GM12864 (cell line): Measurements from ENCODE around the gene SP3.
A peak's percentile ranks its signal among the peaks of the same experiment; 100 is the strongest.
"Not testable (repeated sequence)": the region's sequence is repeated elsewhere in the genome, so short reads cannot be mapped to it uniquely, and the experiment has no call there.

Source experiments
- DNase-seq: peaks from one replicate; pipeline ENCODE4 v3.0.0-alpha.2; 2011; ENCODE audit warnings: low read depth
- H3K4me3 ChIP-seq: 2 replicates; pipeline ENCODE4 v1.5.1; 2011; ENCODE audit warnings: mild to moderate bottlenecking, low read depth, low read length, control low read depth
- TF ChIP-seq, protein P1 (sequence below): IDR thresholded peaks from 2 replicates; pipeline ENCODE4 v1.5.1; 2011; ENCODE audit warnings: low read depth, mild to moderate bottlenecking, moderate library complexity, low read length, control low read depth, inconsistent platforms; ENCODE audit errors: missing control alignments

SP3 gene

DNA sequence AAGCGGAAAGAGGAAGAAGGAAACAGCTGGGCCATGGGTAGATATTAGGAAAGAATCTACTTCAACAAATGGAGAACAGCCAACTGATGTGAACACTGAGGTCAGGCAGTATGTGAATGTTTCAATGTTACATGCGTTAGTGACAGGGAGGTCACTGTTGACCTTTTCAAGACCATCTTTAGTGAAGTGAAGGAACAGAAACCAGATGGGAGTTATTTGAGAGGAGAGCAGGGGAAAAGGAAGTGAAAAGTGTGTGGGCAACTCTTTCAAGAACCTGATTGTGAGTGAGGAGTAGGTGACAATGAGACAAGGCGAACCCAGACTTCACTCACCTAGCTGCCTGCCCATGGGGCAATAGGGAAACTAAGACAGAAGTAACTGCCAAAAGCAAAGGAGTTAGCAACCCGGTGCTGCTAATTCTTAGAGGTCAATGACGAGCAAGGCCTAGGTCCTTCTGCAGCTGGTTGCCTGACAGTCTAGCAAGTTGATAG lies 67.0 kb downstream of the SP3 start:
- H3K4me3 ChIP-seq: peak overlapping the region; percentile 36; the same call in 1 of the 2 replicates
- peak; percentile 93 for DNase-seq
- TF ChIP-seq, protein P1, sequence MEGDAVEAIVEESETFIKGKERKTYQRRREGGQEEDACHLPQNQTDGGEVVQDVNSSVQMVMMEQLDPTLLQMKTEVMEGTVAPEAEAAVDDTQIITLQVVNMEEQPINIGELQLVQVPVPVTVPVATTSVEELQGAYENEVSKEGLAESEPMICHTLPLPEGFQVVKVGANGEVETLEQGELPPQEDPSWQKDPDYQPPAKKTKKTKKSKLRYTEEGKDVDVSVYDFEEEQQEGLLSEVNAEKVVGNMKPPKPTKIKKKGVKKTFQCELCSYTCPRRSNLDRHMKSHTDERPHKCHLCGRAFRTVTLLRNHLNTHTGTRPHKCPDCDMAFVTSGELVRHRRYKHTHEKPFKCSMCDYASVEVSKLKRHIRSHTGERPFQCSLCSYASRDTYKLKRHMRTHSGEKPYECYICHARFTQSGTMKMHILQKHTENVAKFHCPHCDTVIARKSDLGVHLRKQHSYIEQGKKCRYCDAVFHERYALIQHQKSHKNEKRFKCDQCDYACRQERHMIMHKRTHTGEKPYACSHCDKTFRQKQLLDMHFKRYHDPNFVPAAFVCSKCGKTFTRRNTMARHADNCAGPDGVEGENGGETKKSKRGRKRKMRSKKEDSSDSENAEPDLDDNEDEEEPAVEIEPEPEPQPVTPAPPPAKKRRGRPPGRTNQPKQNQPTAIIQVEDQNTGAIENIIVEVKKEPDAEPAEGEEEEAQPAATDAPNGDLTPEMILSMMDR: no peak

DNA sequence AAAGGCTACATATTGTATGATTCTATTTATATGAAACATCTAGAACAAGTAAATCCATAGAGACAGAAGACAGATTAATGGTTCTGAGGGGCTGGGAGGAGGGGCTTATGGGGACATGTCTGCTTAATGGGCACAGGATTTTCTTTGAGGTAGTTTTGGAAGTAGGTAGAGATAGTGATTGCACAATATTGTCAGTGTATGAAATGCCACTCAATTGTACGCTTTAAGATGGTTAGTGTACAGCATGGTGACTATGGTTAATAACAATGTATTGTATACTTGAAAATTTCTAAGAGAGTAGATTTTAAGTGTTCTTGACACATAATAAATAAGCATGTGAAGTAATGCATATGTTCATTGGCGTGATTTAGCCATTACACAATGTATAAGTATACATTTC lies 68.4 kb downstream of the SP3 start:
- no peak for DNase-seq
- TF ChIP-seq, protein P1: no peak
- H3K4me3 ChIP-seq: no peak overlapping the region

DNA sequence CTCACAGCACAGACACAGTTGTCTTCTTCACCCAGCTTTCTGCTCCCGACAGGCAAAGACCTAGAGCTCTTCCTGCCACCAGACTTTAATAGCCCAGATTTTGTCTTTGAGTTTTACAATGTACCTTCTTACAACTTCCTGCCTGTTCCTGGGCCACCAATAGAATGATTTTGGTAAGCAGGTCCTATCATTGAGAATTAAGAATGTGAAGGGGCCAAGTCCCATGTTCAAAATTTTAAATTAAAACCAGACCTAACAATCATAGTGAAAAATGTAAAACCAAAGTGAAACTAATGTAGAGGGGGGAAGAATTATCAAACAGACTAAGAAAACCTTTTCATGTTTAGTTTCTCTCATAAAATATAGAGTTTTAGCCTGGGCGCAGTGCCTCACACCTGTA lies 72.8 kb downstream of the SP3 start:
- no peak for DNase-seq
- no peak overlapping the region for H3K4me3 ChIP-seq
- TF ChIP-seq, protein P1: no peak

DNA sequence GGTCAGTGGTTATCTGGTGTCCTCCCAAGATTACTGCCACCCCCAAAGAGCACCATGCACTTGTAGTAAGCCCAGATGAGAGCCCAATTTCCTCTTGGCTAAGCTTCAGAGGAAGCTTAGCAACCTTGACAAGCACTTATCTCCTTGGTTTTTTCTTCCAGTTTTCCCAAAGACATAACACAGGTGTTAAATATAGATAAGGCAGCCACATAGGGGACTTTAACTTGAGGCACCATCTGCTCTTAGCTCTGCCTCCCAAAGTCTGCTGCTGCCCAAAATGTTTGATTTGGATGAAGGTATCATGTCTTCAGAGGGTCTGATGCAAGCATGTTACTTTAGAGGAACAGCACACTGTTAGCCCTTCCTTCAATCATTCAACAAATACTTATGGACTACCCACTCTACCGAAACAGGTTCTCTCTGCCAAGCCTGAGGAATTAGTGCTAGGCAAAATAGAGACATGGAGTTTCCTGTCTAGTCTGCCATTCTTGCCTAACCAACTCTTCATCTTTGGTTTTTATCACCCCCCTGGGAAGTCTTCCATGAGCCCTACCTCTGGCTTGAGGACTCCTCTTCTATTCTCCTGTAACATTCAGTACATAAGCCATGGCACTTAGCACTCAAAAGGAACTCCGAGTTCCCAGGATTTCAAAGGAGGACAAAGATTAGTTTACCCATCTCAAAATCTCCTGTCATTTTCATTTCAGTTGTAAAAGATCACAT lies 73.7 kb downstream of the SP3 start:
- no peak for DNase-seq
- TF ChIP-seq, protein P1: no peak

DNA sequence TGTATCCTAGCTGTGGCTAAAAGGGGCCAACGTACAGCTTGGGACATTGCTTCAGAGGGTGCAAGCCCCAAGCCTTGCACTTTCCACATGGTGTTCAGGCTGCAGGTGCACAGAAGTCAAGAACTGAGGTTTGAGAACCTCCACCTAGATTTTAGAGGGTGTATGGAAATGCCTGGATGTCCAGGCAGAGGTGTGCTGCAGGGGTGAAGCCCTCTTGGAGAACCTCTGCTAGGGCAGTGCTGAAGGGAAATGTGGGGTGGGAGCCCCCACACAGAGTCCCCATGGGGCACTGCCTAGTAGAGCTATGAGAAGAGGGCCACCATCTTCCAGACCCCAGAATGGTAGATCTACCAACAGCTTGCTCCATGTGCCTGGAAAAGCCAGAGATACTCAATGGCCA lies 75.7 kb downstream of the SP3 start:
- not testable (repeated sequence) for DNase-seq, H3K4me3 ChIP-seq

More for the DNA sequence above, 73.7 kb downstream of the SP3 start:
- H3K4me3 ChIP-seq: no peak overlapping the region

DNA sequence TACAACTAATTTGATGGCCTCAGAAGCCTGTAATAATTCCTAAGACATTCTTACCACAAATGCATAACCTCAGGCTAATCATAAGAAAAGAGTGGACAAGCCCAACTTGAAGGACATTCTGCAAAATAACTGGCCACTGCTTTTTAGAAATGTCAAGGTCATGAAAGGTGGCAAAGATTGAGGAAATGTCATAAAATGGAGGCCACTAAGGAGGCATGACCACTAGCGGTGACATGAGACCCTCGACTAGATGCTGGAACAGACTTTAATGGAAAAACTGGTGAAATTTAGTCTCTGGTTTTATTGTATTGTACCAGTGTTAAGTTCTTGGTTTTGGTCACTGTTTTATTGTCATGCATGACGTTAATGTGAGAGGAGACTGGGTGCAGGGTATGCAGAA lies 78.6 kb downstream of the SP3 start:
- TF ChIP-seq, protein P1: no peak
- no peak for DNase-seq
- no peak overlapping the region for H3K4me3 ChIP-seq

DNA sequence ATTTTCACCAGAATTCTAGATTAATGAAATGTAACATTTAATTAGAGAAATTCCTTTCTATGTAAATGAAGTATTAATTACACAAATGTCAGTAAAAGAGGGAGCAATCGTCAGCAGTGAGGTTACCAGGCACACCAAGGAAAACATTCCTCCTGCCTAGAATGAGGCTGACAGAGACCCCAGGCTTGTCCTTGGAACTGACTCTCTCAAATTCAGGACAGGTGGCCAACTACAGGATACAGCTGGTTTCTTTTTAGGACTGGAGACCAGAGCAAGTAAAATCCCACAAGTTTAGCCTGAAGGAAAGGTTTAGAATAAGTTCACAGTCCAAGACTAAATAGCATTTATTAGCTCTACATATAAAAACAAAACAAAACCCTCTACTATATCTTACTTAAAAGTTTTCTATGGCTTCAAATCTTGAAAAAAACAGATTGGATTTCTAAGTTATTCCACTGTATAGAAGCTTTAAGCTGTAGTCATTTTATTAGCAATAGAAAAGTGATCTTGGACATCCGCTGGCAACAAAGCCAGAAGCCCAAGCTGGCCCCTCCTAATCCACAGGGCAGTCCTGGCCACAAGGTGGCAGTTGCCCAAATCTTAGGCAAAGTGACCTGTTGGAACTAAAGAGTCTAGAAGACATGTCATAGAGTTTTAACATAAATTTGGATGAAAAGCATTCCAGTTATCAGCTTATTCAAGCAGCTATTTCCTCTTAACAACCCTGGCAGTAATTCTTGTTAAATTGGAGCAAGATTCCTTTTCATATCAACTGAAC lies 81.0 kb downstream of the SP3 start:
- H3K4me3 ChIP-seq: no peak overlapping the region
- no peak for DNase-seq
- TF ChIP-seq, protein P1: peak; percentile 36
